Brain pericyte (primary cell): Measurements from ENCODE around the gene ACSS1.

Experiments
- DNase-seq: peaks from one replicate; pipeline ENCODE4 v3.0.0-alpha.2; 2012; ENCODE audit warnings: low read depth, low spot score

The ACSS1 gene

DNA sequence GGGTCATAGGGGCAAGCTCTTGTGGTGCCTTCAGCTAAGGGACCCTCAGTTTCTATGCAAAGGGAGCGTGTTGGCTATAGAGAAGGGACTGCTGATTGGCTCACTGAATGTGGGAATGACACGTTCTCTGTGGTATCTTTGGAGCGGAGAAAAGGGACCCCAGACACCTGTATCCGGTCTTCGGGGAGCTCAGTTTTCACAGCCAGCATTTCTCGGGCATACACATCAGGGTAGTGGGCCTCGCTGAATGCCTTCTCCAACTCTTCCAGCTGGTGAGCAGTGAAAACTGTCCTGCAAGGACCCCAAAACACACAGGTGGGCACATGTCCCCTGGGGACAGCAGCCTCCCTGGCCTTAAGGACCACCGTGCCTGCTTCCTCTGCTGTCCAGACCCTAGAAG lies 20.7 kb upstream of the ACSS1 start:
- DNase-seq = no peak

DNA sequence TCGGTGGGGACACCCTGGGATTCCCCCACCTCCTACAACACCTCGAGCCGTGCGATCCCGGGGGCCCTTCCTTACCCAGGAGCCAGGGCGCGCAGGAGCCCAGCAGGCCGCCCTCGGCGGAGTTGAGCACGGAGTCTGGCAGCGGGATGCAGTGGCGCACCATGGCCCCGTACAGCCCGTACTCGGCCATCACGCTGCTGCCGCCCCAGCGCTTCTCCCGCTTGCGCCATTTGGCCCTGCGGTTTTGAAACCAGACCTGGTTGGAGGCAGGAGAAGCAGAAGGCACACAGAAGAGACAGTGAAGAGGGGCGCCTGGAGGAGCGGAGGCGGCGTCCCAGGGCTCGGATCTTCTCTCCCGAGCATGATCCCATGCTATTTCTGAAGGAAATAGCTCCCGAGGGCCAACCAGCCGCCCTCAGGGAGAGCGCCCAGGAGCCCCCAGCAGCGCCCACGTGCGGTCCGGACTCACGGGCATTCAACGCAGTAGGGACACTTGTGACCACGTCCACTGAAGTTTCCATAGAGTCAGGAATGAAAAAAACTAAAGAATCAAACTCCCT lies 19.8 kb upstream of the ACSS1 start:
- DNase-seq = no peak

- DNase-seq = no peak
These were observed 19.0 kb upstream of the ACSS1 start for GRCh38 chr20:25076731-25077609.

- no peak for DNase-seq
These were observed 18.3 kb upstream of the ACSS1 start for GRCh38 chr20:25076201-25076600.

DNA sequence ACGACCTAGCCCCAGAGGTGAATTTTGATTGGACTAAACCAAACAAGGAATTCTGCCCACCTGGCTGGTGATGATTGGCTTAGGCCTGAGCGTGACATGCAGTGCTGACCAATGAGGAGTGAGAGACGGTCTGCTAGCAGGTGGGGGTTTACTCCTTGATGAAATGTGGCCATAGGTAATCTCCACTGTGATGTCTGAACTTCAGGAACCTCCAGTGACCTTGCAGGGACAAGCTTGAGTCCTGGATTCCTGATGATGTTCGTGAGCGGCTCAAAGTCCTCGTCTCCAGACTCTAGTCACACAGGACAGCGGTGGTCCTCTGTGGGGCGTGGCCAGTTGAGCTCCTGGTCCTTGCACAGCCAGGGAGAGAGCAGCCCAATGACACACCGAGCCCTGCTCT lies 15.6 kb upstream of the ACSS1 start:
- DNase-seq = no peak

- DNase-seq = no peak
These were observed 14.4 kb upstream of the ACSS1 start for GRCh38 chr20:25072226-25072811.

- no peak for DNase-seq
These were observed 13.8 kb upstream of the ACSS1 start for GRCh38 chr20:25071734-25072133.

- DNase-seq = no peak
These were observed 13.0 kb upstream of the ACSS1 start for GRCh38 chr20:25070821-25071473.

- no peak for DNase-seq
These were observed 9.4 kb upstream of the ACSS1 start for GRCh38 chr20:25067102-25067987.

DNA sequence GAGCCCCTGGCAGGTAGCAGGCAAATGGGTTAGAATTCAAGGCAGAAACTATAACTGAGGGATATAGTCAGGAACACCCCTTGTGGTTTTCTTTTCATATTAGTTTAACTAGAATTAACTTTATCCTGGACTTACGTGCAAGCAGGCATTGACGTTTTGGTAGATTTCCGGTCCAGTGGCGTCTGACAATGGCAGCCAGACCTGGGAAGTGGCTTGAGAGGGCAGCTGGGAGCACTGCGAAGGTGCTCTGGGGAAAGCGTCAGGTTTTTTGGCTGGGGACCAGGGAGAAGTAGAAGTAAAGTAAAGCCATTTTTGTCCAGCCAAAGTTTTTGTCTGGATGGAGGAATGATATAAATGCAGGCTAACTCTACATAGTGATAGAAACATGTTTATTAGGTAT lies 8.4 kb upstream of the ACSS1 start:
- no peak for DNase-seq

DNA sequence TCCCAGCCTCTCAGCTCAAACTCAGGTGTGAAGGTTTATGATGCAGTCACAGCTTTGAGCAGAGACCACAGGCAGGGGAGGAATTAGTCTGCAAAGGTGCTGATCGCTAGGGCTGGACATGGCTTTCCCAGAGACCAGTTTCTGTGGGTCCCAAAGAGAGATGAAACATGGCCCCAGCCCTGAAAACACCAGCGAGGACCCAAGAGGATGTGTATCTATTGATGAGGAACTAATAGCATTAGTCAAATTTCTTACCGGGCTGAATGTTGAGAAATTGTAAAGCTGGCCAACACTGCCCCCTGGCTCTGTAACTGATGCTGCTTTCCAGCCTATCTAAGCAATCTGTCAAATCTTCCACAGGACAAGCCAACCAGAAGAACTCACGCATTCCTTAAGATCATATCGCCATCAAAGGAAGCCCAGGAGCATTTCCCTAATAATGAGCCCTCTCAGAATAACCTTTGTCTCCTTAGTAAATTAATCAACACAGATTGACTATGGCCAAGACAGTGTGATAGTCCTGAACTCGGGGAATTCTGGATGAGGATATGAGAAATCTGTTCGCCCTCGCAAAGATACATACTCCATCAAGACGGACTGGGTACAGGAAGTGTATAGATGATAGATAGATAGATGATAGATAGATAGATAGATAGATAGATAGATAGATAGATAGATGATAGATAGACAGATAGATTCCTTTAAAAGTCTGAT lies 7.8 kb upstream of the ACSS1 start:
- no peak for DNase-seq

DNA sequence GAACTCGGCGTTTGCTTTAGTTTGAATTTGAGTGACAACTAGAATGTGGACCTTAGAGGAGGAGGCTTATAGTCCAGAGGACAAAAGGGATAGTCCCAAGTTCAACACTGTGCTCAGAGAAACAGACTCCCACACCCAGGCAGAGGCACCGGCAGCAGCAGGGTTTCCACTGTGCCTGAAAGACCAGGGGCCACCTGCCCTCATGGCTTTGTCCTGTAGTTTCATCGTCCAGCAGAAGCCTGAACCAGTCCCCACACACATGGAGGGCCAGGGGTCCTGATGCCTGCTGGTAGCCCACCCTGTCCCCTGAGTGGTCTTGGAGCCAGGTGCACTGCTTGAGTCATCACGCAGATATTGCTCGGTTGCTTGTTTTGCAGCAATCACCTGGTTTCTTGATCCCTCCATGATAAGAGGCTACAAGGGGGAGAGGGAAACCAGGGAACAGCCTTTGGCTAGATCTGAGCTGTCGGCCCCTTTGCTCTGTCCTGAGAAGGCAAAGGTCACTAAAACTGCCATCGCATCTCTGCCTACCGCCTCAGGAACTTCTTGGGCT lies 7.2 kb upstream of the ACSS1 start:
- no peak for DNase-seq

DNA sequence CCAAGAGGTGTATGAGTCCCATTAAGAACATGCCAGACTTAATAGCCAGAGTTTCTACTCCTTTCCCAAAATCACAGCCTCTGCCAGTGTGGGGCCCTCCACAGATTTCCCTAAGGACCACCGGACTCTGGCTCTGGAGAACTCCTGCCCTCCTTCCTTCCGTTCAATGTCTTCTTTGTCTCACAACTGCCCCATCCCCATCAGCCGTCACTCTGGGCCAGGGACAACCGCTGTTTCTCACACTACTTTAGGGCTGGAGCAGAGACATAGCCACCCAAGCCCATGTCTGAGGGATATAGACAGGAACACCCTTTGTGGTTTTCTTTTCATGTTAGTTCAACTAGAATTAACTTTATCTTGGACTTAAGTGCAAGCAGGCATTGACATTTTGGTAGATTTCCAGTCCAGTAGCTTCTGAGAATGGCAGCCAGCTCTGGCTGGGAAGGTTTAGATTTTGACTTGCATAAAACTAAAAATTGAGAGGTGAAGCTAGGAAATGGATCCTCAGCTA lies 6.7 kb upstream of the ACSS1 start:
- DNase-seq = no peak

- DNase-seq = no peak
These were observed 6.0 kb upstream of the ACSS1 start for GRCh38 chr20:25063981-25064380.

- no peak for DNase-seq
These were observed 5.6 kb upstream of the ACSS1 start for GRCh38 chr20:25063546-25063945.

- DNase-seq = no peak
These were observed 4.9 kb upstream of the ACSS1 start for GRCh38 chr20:25062841-25063240.

DNA sequence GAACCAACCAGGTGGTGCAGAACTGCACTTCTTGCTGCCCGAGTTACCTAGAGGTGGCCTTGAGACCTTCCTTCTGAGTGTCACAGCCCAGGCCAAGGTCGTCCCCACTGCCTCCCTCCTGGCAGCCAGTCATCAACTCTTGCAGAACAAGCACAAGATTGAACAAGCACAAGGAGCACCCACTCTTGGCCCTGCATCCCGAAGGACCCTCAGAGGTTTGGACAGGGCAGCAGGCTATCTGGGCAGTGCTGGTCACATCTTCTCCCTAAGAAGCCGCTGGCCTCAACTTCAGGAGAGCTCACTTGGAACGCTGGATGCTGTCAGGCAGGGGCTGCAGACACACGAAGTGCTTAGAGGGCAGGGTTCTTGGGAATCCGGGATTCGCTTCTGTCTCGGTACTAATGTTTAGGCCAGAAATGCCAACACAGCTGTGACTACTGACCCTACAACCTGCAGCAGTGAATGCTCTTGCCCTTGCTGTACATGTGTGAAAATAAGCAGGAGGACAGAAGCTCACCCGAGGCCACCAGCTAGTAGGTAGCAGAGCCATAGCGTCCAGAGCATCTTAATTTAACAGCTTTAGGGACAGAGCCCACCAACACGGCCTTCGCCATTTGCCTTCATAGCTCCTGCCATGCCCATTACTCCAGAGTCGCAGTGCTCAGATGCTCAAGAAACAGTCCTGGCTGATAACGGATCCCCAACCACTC lies 4.0 kb upstream of the ACSS1 start:
- DNase-seq = no peak

DNA sequence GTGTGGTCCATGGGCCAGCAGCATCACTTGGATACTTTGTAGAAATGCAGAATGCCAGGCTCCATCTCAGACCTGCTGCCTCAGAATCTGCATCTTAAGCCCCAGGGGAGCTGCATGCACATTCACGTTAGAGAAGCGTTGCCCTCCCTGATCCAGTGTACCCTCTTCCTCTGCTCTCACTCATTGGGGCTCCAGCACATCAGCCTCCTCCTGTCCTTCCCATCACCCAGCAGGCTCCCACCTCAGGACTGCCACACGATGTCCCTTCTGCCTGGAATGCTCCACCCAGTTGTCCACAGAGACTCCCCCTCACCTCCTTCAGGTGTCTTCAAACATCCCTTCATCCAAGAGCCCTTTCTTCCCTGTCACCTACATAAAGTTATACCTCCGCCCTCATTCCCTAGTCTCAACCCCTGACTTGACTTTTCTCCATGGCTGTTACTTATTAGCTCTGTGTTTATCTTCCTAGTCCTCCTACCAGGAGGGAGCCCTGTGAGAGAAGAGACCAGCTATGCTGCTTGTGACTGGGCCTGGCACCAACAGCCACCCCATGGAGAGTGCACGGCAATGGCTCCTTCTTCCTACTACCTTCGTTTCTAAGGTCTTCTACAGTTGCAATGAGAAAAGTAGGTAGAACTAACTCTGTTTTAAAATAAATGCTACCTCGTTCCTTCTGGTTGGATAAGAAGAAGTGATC lies 3.3 kb upstream of the ACSS1 start:
- DNase-seq = no peak

DNA sequence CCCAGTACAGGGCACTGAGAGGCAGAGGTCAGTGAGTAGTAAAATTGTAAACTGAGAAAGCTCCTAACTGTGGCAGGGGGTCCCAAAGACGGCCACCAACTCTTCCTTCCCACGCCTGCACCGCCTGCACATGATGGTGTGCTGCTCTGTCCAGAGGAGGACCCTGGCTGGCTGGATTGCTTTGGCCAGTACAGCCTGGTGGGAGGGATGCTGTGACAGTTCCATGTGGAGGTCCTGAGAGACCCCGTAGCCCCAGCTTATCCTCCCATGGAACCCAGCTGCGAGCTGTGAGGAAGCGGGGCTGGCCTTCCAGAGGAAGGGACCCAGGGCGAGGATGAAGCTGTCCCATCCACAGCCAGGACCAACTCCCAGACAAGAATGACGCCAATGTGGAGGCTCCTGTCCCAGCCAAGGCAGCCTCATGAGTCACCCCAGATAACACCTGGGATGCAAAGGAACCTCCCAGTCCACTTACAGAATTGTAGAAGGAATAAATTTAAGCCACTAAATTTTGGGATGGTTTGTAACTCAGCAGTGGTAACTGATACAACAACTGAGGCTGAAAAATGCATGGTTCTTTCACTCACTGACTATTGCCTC lies 2.0 kb upstream of the ACSS1 start:
- no peak for DNase-seq
